HG02571 (cell line): ENCODE measurements around the gene RCOR1.

Experiments
- ATAC-seq: cut with Tn5 transposase; IDR thresholded peaks from one replicate; pipeline ENCODE4 v1.9.1; 2021; ENCODE audit warnings: mild to moderate bottlenecking, moderate library complexity; ENCODE audit not compliant: unreplicated experiment

Gene RCOR1

GRCh38 chr14:102699416-102700110 lies 107.1 kb downstream of the RCOR1 start:
- no peak for ATAC-seq

- no peak for ATAC-seq
Observed at GRCh38 chr14:102708494-102708893, 116.0 kb downstream of the RCOR1 start.

GRCh38 chr14:102711207-102711606 lies 118.8 kb downstream of the RCOR1 start:
- ATAC-seq = no peak

- no peak for ATAC-seq
Observed at GRCh38 chr14:102711946-102712345, 119.5 kb downstream of the RCOR1 start.

- no peak for ATAC-seq
Observed at GRCh38 chr14:102717276-102717675, 124.8 kb downstream of the RCOR1 start.

- ATAC-seq = no peak
Observed at GRCh38 chr14:102722646-102723045, 130.2 kb downstream of the RCOR1 start.

GRCh38 chr14:102723650-102724049 lies 131.2 kb downstream of the RCOR1 start:
- no peak for ATAC-seq

GRCh38 chr14:102726191-102726949 lies 133.9 kb downstream of the RCOR1 start:
- ATAC-seq = no peak

GRCh38 chr14:102727336-102728095 lies 135.1 kb downstream of the RCOR1 start:
- no peak for ATAC-seq

GRCh38 chr14:102728501-102728900 lies 136.1 kb downstream of the RCOR1 start:
- ATAC-seq = no peak

- no peak for ATAC-seq
Observed at GRCh38 chr14:102729268-102729667, 136.8 kb downstream of the RCOR1 start.

- ATAC-seq = no peak
Observed at GRCh38 chr14:102729825-102730224, 137.4 kb downstream of the RCOR1 start.

- ATAC-seq = no peak
Observed at GRCh38 chr14:102731101-102731870, 138.8 kb downstream of the RCOR1 start.

GRCh38 chr14:102731871-102732800 lies 139.7 kb downstream of the RCOR1 start:
- no peak for ATAC-seq

- no peak for ATAC-seq
Observed at GRCh38 chr14:102732924-102733323, 140.5 kb downstream of the RCOR1 start.

- no peak for ATAC-seq
Observed at GRCh38 chr14:102733326-102733725, 140.9 kb downstream of the RCOR1 start.

- no peak for ATAC-seq
Observed at GRCh38 chr14:102734436-102734835, 142.0 kb downstream of the RCOR1 start.

GRCh38 chr14:102736956-102737355 lies 144.5 kb downstream of the RCOR1 start:
- no peak for ATAC-seq

GRCh38 chr14:102737402-102738372 lies 145.2 kb downstream of the RCOR1 start:
- ATAC-seq = no peak
